GM12878 (cell line): ENCODE data around the gene MAT2B.

Experiments used
- FOXM1 ChIP-seq: IDR thresholded peaks from 2 replicates; pipeline ENCODE4 v1.6.1; 2012; ENCODE audit warnings: low read depth, mild to moderate bottlenecking, inconsistent platforms, low read length, moderate library complexity
- GABPA ChIP-seq: IDR thresholded peaks from 2 replicates; pipeline ENCODE4 v1.6.1; 2014; ENCODE audit warnings: antibody characterized with exemption, low read depth, mild to moderate bottlenecking, inconsistent platforms
- JUNB ChIP-seq: IDR thresholded peaks from 2 replicates; pipeline ENCODE4 v1.6.1; 2016; ENCODE audit warnings: antibody characterized with exemption, mild to moderate bottlenecking
- KLF5 ChIP-seq: fragments of 450-650 bp; IDR thresholded peaks from 2 replicates; pipeline ENCODE4 v1.6.1; 2014; ENCODE audit warnings: mild to moderate bottlenecking; ENCODE audit not compliant: partially characterized antibody
- MEF2A ChIP-seq: IDR thresholded peaks from 2 replicates; pipeline ENCODE4 v1.6.1; 2011; ENCODE audit warnings: low read depth, mild to moderate bottlenecking, low read length, moderate library complexity; ENCODE audit not compliant: insufficient read depth
- MYC ChIP-seq: IDR thresholded peaks from 2 replicates; pipeline ENCODE4 v1.6.1; 2011; ENCODE audit warnings: mild to moderate bottlenecking, low read length, moderate library complexity, inconsistent platforms; ENCODE audit not compliant: insufficient read depth, insufficient replicate concordance, insufficient read length, severe bottlenecking
- POLR2A ChIP-seq: IDR thresholded peaks from 2 replicates; pipeline ENCODE4 v1.6.1; 2011; ENCODE audit warnings: low read depth, mild to moderate bottlenecking, low read length
- SMC3 ChIP-seq: IDR thresholded peaks from 2 replicates; pipeline ENCODE4 v1.6.1; 2011; ENCODE audit warnings: low read length, improper control_type of control experiment, borderline replicate concordance
- TAF1 ChIP-seq: IDR thresholded peaks from 2 replicates; pipeline ENCODE4 v1.6.1; 2011; ENCODE audit warnings: mild to moderate bottlenecking, low read depth, low read length, borderline replicate concordance
- TF ChIP-seq, protein P1 (sequence below), 3 experiments: IDR thresholded peaks in 2 of 3; conservative IDR thresholded peaks in 1 of 3; 2 replicates each; pipeline ENCODE4 v1.5.1; 2011; ENCODE audit warnings: low read depth in 3 of 3, low read length in 3 of 3, mild to moderate bottlenecking in 3 of 3, control low read depth in 2 of 3, moderate library complexity in 2 of 3, inconsistent platforms in 1 of 3, mixed read lengths in 1 of 3; ENCODE audit not compliant: control insufficient read depth in 2 of 3, insufficient read depth in 1 of 3; ENCODE audit errors: extremely low read depth in 1 of 3
- TF ChIP-seq, protein P2 (sequence below): IDR thresholded peaks from 2 replicates; pipeline ENCODE4 v1.6.1; 2011; ENCODE audit warnings: borderline replicate concordance, low read depth, mild to moderate bottlenecking, moderate library complexity, low read length; ENCODE audit not compliant: insufficient read depth, poor library complexity, severe bottlenecking
- TF ChIP-seq, protein P3 (sequence below): fragments of 450-650 bp; IDR thresholded peaks from 2 replicates; pipeline ENCODE4 v1.6.1; 2017; ENCODE audit warnings: mild to moderate bottlenecking, moderate library complexity

GRCh38 chr5:163473635-163474243, 31.7 kb upstream of the MAT2B start:
- no peak; the same call in 1 of the 2 replicates for TF ChIP-seq SMC3
- TF ChIP-seq, protein P1, sequence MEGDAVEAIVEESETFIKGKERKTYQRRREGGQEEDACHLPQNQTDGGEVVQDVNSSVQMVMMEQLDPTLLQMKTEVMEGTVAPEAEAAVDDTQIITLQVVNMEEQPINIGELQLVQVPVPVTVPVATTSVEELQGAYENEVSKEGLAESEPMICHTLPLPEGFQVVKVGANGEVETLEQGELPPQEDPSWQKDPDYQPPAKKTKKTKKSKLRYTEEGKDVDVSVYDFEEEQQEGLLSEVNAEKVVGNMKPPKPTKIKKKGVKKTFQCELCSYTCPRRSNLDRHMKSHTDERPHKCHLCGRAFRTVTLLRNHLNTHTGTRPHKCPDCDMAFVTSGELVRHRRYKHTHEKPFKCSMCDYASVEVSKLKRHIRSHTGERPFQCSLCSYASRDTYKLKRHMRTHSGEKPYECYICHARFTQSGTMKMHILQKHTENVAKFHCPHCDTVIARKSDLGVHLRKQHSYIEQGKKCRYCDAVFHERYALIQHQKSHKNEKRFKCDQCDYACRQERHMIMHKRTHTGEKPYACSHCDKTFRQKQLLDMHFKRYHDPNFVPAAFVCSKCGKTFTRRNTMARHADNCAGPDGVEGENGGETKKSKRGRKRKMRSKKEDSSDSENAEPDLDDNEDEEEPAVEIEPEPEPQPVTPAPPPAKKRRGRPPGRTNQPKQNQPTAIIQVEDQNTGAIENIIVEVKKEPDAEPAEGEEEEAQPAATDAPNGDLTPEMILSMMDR (IDR thresholded peaks at IDR 0.05 in 2 of 3, conservative IDR thresholded peaks at IDR 0.05 in 1 of 3; ENCODE audit: control insufficient read depth in 2 of 3, extremely low read depth in 1 of 3, insufficient read depth in 1 of 3, low read depth in 3 of 3, low read length in 3 of 3): peak in 2 of 3 experiments; percentile 22 to 38; a peak in 3 of 6 replicates
- TF ChIP-seq MEF2A: no peak
- TF ChIP-seq, protein P2, sequence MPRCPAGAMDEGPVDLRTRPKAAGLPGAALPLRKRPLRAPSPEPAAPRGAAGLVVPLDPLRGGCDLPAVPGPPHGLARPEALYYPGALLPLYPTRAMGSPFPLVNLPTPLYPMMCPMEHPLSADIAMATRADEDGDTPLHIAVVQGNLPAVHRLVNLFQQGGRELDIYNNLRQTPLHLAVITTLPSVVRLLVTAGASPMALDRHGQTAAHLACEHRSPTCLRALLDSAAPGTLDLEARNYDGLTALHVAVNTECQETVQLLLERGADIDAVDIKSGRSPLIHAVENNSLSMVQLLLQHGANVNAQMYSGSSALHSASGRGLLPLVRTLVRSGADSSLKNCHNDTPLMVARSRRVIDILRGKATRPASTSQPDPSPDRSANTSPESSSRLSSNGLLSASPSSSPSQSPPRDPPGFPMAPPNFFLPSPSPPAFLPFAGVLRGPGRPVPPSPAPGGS: no peak
- TF ChIP-seq MYC: no peak
- no peak for TF ChIP-seq KLF5
- no peak for TF ChIP-seq GABPA
- no peak for TF ChIP-seq FOXM1
- no peak for TF ChIP-seq POLR2A
- TF ChIP-seq TAF1: no peak
- TF ChIP-seq, protein P3, sequence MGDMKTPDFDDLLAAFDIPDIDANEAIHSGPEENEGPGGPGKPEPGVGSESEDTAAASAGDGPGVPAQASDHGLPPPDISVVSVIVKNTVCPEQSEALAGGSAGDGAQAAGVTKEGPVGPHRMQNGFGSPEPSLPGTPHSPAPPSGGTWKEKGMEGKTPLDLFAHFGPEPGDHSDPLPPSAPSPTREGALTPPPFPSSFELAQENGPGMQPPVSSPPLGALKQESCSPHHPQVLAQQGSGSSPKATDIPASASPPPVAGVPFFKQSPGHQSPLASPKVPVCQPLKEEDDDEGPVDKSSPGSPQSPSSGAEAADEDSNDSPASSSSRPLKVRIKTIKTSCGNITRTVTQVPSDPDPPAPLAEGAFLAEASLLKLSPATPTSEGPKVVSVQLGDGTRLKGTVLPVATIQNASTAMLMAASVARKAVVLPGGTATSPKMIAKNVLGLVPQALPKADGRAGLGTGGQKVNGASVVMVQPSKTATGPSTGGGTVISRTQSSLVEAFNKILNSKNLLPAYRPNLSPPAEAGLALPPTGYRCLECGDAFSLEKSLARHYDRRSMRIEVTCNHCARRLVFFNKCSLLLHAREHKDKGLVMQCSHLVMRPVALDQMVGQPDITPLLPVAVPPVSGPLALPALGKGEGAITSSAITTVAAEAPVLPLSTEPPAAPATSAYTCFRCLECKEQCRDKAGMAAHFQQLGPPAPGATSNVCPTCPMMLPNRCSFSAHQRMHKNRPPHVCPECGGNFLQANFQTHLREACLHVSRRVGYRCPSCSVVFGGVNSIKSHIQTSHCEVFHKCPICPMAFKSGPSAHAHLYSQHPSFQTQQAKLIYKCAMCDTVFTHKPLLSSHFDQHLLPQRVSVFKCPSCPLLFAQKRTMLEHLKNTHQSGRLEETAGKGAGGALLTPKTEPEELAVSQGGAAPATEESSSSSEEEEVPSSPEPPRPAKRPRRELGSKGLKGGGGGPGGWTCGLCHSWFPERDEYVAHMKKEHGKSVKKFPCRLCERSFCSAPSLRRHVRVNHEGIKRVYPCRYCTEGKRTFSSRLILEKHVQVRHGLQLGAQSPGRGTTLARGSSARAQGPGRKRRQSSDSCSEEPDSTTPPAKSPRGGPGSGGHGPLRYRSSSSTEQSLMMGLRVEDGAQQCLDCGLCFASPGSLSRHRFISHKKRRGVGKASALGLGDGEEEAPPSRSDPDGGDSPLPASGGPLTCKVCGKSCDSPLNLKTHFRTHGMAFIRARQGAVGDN: no peak
- no peak for TF ChIP-seq JUNB
